HUES48 (cell line): Measurements from ENCODE around the gene UGGT2.
"Not testable (repeated sequence)": the region's sequence is repeated elsewhere in the genome, so short reads cannot be mapped to it uniquely, and the experiment has no call there.

Source experiments
- H3K27ac ChIP-seq: one replicate; pipeline ENCODE4 v1.7.0; 2013; ENCODE audit warnings: low read depth, low read length, inconsistent platforms
- H3K27me3 ChIP-seq: 2 replicates; pipeline ENCODE4 v1.6.1; 2013; ENCODE audit warnings: mild to moderate bottlenecking, low read length; ENCODE audit not compliant: control insufficient read depth, insufficient read depth
- H3K36me3 ChIP-seq: 2 replicates; pipeline ENCODE4 v1.6.1; 2013; ENCODE audit warnings: low read length; ENCODE audit not compliant: control insufficient read depth, insufficient read depth
- H3K4me1 ChIP-seq: 2 replicates; pipeline ENCODE4 v1.6.1; 2013; ENCODE audit warnings: mild to moderate bottlenecking, low read length; ENCODE audit not compliant: control insufficient read depth, insufficient read depth
- H3K4me3 ChIP-seq: 2 replicates; pipeline ENCODE4 v1.5.1; 2013; ENCODE audit warnings: mild to moderate bottlenecking, low read depth, low read length
- H3K9ac ChIP-seq: 2 replicates; pipeline ENCODE4 v1.6.1; 2013; ENCODE audit warnings: mild to moderate bottlenecking, low read depth, low read length, moderate library complexity
- H3K9me3 ChIP-seq: 2 replicates; pipeline ENCODE4 v1.6.1; 2013; ENCODE audit warnings: low read length; ENCODE audit not compliant: control insufficient read depth, insufficient read depth

UGGT2 gene

GRCh38 chr13:95800436-95800835, 252.8 kb downstream of the UGGT2 start:
- Histone ChIP-seq H3K4me3 (no peak overlapping the region), H3K27ac (no peak overlapping the region), H3K36me3 (no peaks in the 10 kb centered on the region), H3K4me1 (no peaks in the 10 kb centered on the region), H3K9me3 (no peaks in the 10 kb centered on the region), H3K27me3 (no peaks in the 10 kb centered on the region), H3K9ac (no peak overlapping the region)

DNA sequence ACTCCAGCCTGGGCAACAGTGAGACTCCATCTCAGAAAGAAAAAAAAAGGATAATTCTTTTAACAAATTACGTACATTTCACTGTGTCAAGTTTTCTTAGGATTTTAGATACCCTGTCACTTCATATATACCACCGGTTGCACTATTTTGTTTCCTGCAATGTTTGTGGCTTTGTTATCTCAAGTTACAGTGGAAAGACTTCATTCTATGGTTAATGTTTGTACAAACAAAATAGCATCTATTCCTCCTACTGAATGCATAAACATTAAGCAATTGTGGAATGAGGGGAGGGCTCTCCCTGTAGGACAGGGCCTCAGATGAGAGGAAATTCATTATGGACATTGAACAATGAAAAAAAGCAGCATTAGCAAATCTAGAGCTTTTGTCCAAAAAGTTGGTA, 256.2 kb downstream of the UGGT2 start:
- Histone ChIP-seq H3K4me3 (no peak overlapping the region), H3K9me3 (no peaks in the 10 kb centered on the region), H3K4me1 (no peaks in the 10 kb centered on the region), H3K27ac (no peak overlapping the region), H3K9ac (no peak overlapping the region), H3K36me3 (peaks cover 11% of the 10 kb centered on the region), H3K27me3 (no peaks in the 10 kb centered on the region)

GRCh38 chr13:95793781-95794180, 259.4 kb downstream of the UGGT2 start:
- Histone ChIP-seq H3K27me3 (no peaks in the 10 kb centered on the region), H3K9me3 (no peaks in the 10 kb centered on the region), H3K4me1 (no peaks in the 10 kb centered on the region), H3K4me3 (no peak overlapping the region), H3K36me3 (peaks cover 23% of the 10 kb centered on the region), H3K9ac (no peak overlapping the region), H3K27ac (no peak overlapping the region)

GRCh38 chr13:95793018-95793555, 260.1 kb downstream of the UGGT2 start:
- H3K36me3 ChIP-seq, result peaks cover 23% of the 10 kb centered on the region
- no peaks in the 10 kb centered on the region for H3K4me1 ChIP-seq
- H3K27ac ChIP-seq, result no peak overlapping the region

GRCh38 chr13:95791084-95791722, 262.0 kb downstream of the UGGT2 start:
- no peak overlapping the region for H3K9ac ChIP-seq
- peaks cover 34% of the 10 kb centered on the region for H3K36me3 ChIP-seq
- no peaks in the 10 kb centered on the region for H3K27me3 ChIP-seq

More at GRCh38 chr13:95793018-95793555, 260.1 kb downstream of the UGGT2 start:
- Histone ChIP-seq H3K27me3 (no peaks in the 10 kb centered on the region), H3K9me3 (no peaks in the 10 kb centered on the region), H3K4me3 (no peak overlapping the region), H3K9ac (no peak overlapping the region)

DNA sequence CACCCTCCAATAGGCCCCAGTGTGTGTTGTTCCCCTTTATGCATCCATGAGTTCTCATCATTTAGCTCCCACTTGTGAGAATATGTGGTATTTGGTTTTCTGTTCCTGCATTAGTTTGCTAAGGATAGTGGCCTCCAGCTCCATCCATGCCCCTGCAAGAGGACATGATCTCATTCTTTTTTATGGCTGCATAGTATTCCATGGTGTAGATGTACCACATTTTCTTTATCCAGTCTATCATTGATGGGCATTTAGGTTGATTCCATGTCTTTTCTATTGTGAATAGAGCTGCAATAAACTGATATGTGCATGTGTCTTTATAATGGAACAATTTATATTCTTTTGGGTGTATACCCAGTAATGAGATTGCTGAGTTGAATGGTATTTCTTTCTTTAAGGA, 263.9 kb downstream of the UGGT2 start:
- H3K27me3 ChIP-seq, H3K27ac ChIP-seq, H3K9ac ChIP-seq, H3K9me3 ChIP-seq, H3K4me3 ChIP-seq, H3K4me1 ChIP-seq: not testable (repeated sequence)
- H3K36me3 ChIP-seq, result peaks cover 34% of the 10 kb centered on the region

More at GRCh38 chr13:95791084-95791722, 262.0 kb downstream of the UGGT2 start:
- Histone ChIP-seq H3K4me1 (no peaks in the 10 kb centered on the region), H3K27ac (no peak overlapping the region), H3K4me3 (no peak overlapping the region), H3K9me3 (no peaks in the 10 kb centered on the region)

- Histone ChIP-seq H3K9ac (no peak overlapping the region), H3K36me3 (peaks cover 34% of the 10 kb centered on the region), H3K9me3 (no peaks in the 10 kb centered on the region), H3K27ac (no peak overlapping the region), H3K4me1 (no peaks in the 10 kb centered on the region), H3K27me3 (no peaks in the 10 kb centered on the region), H3K4me3 (no peak overlapping the region)
Measured at GRCh38 chr13:95788100-95788463, 265.1 kb downstream of the UGGT2 start.

GRCh38 chr13:95787356-95788099, 265.7 kb downstream of the UGGT2 start:
- Histone ChIP-seq H3K36me3 (peaks cover 28% of the 10 kb centered on the region), H3K27me3 (no peaks in the 10 kb centered on the region), H3K9ac (no peak overlapping the region), H3K4me3 (no peak overlapping the region), H3K9me3 (no peaks in the 10 kb centered on the region), H3K27ac (no peak overlapping the region), H3K4me1 (no peaks in the 10 kb centered on the region)

DNA sequence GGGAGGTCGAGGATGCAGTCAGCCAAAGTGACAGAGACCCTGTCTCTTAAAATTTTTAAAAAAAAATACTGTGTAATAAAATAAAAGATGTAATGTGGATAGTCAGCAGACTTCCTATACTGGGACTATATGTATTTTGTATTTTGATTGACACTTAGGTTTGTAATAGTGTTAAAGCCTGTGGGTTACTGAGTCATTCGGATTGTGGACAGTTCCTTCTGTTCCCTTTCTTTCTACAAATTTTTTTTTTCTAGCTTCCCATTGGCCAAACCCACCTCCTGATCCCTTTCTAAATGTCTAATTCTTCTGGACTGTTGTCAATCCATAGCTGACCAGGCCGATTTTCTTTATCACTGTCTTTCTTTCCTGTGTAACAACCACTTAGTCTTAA, 268.3 kb downstream of the UGGT2 start:
- Histone ChIP-seq H3K9me3 (no peaks in the 10 kb centered on the region), H3K36me3 (peaks cover 11% of the 10 kb centered on the region), H3K27me3 (no peaks in the 10 kb centered on the region), H3K4me3 (no peak overlapping the region), H3K4me1 (no peaks in the 10 kb centered on the region), H3K27ac (no peak overlapping the region), H3K9ac (no peak overlapping the region)

DNA sequence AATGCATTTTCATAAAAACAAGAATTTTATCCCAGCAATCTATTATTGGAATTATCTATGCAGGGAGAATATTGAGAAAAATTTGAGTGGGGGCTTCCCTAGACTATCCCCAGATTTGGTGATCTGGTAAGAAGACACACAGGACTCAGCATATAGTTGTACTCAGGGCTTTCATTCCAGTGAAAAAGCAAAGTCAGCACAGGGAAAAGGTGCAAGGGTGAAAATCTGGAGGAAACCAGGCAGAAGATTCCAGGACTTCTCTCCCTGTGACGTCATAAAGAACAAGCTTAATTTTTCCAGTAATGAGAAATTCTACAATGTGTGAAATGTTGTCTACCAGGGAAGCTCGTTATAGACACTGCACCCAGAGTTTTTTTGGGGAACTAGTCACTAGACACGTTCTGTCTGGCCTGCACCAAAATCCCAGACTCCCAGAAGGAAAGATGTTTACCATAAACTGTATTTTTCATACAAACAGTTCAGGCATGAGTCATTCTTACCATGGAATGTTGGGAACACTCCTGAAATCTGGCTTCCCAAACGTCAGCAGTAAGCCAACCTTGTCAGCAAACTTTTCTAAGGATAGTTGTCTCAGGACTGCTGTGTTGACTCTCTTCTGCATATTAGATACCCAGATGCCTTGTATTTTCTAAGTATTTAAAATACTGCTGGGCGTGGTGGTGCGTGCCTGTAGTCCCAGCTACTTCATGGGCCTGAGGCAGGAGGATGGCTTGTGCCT, 268.9 kb downstream of the UGGT2 start:
- Histone ChIP-seq H3K27me3 (no peaks in the 10 kb centered on the region), H3K9ac (no peak overlapping the region), H3K4me3 (no peak overlapping the region), H3K9me3 (no peaks in the 10 kb centered on the region), H3K27ac (no peak overlapping the region), H3K36me3 (peaks cover 11% of the 10 kb centered on the region), H3K4me1 (no peaks in the 10 kb centered on the region)

- no peak overlapping the region for H3K27ac ChIP-seq
- H3K9me3 ChIP-seq, result no peaks in the 10 kb centered on the region
- no peaks in the 10 kb centered on the region for H3K4me1 ChIP-seq
- peaks cover 11% of the 10 kb centered on the region for H3K36me3 ChIP-seq
- no peaks in the 10 kb centered on the region for H3K27me3 ChIP-seq
- no peak overlapping the region for H3K4me3 ChIP-seq
- H3K9ac ChIP-seq, result no peak overlapping the region
Measured at GRCh38 chr13:95783747-95784146, 269.5 kb downstream of the UGGT2 start.
